ENCODE data around the gene KCP. TPM values are rescaled to one million over a fixed set of nuclear protein-coding genes. Genes with fewer than 3 reads are reported as not detected.

Gene KCP
- polyA plus RNA-seq, 1 of the 3 experiments (the other 2 are of a cell fraction): not detected

GRCh38 chr7:128928159-128928813 lies 17.8 kb upstream of the KCP start:
- no peaks in the 10 kb centered on the region for H4K20me1 ChIP-seq (ENCODE audit: insufficient read depth)
- no peaks in the 10 kb centered on the region for H3K36me3 ChIP-seq (replicated peaks in 1 of 2; ENCODE audit: control insufficient read depth in 1 of 2, insufficient read depth in 2 of 2, low read length in 1 of 2)
- peaks cover 8% of the 10 kb centered on the region; the same call in 1 of the 2 replicates for H3K27me3 ChIP-seq (ENCODE audit: insufficient read depth)
- H3K79me2 ChIP-seq (ENCODE audit: insufficient read depth): no peaks in the 10 kb centered on the region
- no peak overlapping the region for H3K9ac ChIP-seq
- no peaks in the 10 kb centered on the region for H3K9me2 ChIP-seq
- no peak overlapping the region for H3K4me3 ChIP-seq (ENCODE audit: low read depth in 2 of 2, low read length in 1 of 2)
- ChIA-PET POLR2A (no interaction called here), CTCF (interaction anchor here (0.7 to 1.1 kb wide), 2 partner anchors 10 to 15 kb away, joined by 3 read pairs; no protein-coding TSS in a partner anchor)
- H3K27ac ChIP-seq (ENCODE audit: low read depth in 2 of 2, low read length in 1 of 2): no peak overlapping the region
- no peaks in the 10 kb centered on the region for H3F3A ChIP-seq (replicated peaks; ENCODE audit: insufficient read depth)
- TF ChIP-seq NFIC (IDR thresholded peaks at IDR 0.05; ENCODE audit: borderline replicate concordance) (no peak), IRF3 (IDR thresholded peaks at IDR 0.05; ENCODE audit: low read depth, low read length) (no peak)
- H3K4me2 ChIP-seq: no peak overlapping the region
- H3K4me1 ChIP-seq (ENCODE audit: control insufficient read depth in 1 of 2, insufficient read depth in 2 of 2, low read depth in 1 of 2, low read length in 1 of 2): no peaks in the 10 kb centered on the region
- WGBS (ENCODE audit: low lambda C conversion rate): 66% methylated on average over 8 of the region's 8 CpGs
- no peak for DNase-seq
- H3K9me3 ChIP-seq: no peaks in the 10 kb centered on the region
- no peak overlapping the region for H2AFZ ChIP-seq (ENCODE audit: low read depth)

- H2AFZ ChIP-seq (ENCODE audit: low read depth): no peak overlapping the region
- H3K36me3 ChIP-seq (replicated peaks in 1 of 2; ENCODE audit: control insufficient read depth in 1 of 2, insufficient read depth in 2 of 2, low read length in 1 of 2): no peaks in the 10 kb centered on the region
- no peaks in the 10 kb centered on the region for H4K20me1 ChIP-seq (ENCODE audit: insufficient read depth)
- H3K4me2 ChIP-seq: no peak overlapping the region
- no peaks in the 10 kb centered on the region for H3K9me3 ChIP-seq
- H3F3A ChIP-seq (replicated peaks; ENCODE audit: insufficient read depth): no peaks in the 10 kb centered on the region
- H3K9me2 ChIP-seq: no peaks in the 10 kb centered on the region
- 61% methylated on average over 8 of the region's 8 CpGs for WGBS (ENCODE audit: low lambda C conversion rate)
- H3K9ac ChIP-seq: no peak overlapping the region
- no peak overlapping the region for H3K4me3 ChIP-seq (ENCODE audit: low read depth in 2 of 2, low read length in 1 of 2)
- no peaks in the 10 kb centered on the region for H3K79me2 ChIP-seq (ENCODE audit: insufficient read depth)
- H3K27me3 ChIP-seq (ENCODE audit: insufficient read depth): peaks cover 37% of the 10 kb centered on the region
- ChIA-PET POLR2A (no interaction called here), CTCF (interaction anchor here (0.6 to 2.5 kb wide), 5 partner anchors 13 to 1162 kb away, joined by 3 to 11 read pairs (median 3); partner anchors contain the start of gene IRF5)
- DNase-seq: no peak
- no peak for TF ChIP-seq SIN3A (IDR thresholded peaks at IDR 0.05; ENCODE audit: borderline replicate concordance, low read depth, low read length)
- TF ChIP-seq NRF1 (IDR thresholded peaks at IDR 0.05; ENCODE audit: low read depth, low read length): no peak
- no peak for TF ChIP-seq FOXJ3 (CRISPR knock-in tag; IDR thresholded peaks at IDR 0.05)
- no peak for TF ChIP-seq MEF2A (IDR thresholded peaks at IDR 0.05; ENCODE audit: borderline replicate concordance, low read depth)
- TF ChIP-seq USF1 (IDR thresholded peaks at IDR 0.05; ENCODE audit: borderline replicate concordance, low read depth): no peak
- TF ChIP-seq FOSL2 (IDR thresholded peaks at IDR 0.05; ENCODE audit: borderline replicate concordance, low read depth): no peak
- no peak for TF ChIP-seq GABPA (IDR thresholded peaks at IDR 0.05; ENCODE audit: low read depth)
- TF ChIP-seq TEAD4 (IDR thresholded peaks at IDR 0.05; ENCODE audit: borderline replicate concordance, insufficient read depth): no peak
- TF ChIP-seq YY1 (IDR thresholded peaks at IDR 0.05; ENCODE audit: low read depth): no peak
- TF ChIP-seq EP300 (IDR thresholded peaks at IDR 0.05; ENCODE audit: borderline replicate concordance in 1 of 2, low read depth in 1 of 2, low read length in 1 of 2): no peak
- no peak for TF ChIP-seq ELF1 (IDR thresholded peaks at IDR 0.05)
- TF ChIP-seq RAD21 (IDR thresholded peaks at IDR 0.05; ENCODE audit: low read length): no peak
- no peak for TF ChIP-seq CHD2 (IDR thresholded peaks at IDR 0.05; ENCODE audit: low read length, partially characterized antibody)
- TF ChIP-seq RFX5 (IDR thresholded peaks at IDR 0.05; ENCODE audit: low read length): no peak
- TF ChIP-seq TAF1 (IDR thresholded peaks at IDR 0.05; ENCODE audit: borderline replicate concordance, low read depth, low read length): no peak
- TF ChIP-seq CTCF (IDR thresholded peaks at IDR 0.05): no peak
- no peak for TF ChIP-seq MXI1 (IDR thresholded peaks at IDR 0.05; ENCODE audit: low read depth, low read length)
- no peak for TF ChIP-seq POLR2AphosphoS5 (IDR thresholded peaks at IDR 0.05; ENCODE audit: low read depth, low read length)
- peaks cover 0 to 5% of the 10 kb centered on the region in 2 experiments; a peak in 1 of 4 replicates for H3K4me1 ChIP-seq (ENCODE audit: control insufficient read depth in 1 of 2, insufficient read depth in 2 of 2, low read depth in 1 of 2, low read length in 1 of 2)
- H3K27ac ChIP-seq (ENCODE audit: low read depth in 2 of 2, low read length in 1 of 2): no peak overlapping the region
Observed at GRCh38 chr7:128924707-128925588, 14.4 kb upstream of the KCP start.

Data from SK-N-SH (cell line).